Effector CD4-positive, alpha-beta T cell (primary cell): ENCODE data around the gene MT3.

Experiments
- DNase-seq: peaks from one replicate; pipeline ENCODE4 v3.0.0-alpha.2; 2020

Gene MT3

DNA sequence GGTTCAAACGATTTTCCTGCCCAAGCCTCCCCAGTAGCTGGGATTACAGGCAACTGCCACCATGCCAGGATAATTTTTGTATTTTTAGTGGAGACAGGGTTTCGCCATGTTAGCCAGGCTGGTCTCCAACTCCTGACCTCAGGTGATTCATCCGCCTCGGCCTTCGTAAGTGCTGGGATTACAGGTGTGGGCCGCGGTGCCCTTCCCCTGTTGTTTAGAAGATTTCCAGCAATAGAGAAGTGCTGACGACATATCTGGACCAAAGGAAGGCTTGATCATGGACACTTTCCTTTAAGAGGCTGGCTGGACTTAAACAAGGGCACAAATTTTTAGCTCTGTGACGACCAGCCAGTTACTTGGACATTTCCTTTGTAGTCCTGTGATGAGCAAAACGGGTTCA, 41.9 kb downstream of the MT3 start:
- DNase-seq = no peak

GRCh38 chr16:56631832-56632155, 42.5 kb downstream of the MT3 start:
- no peak for DNase-seq

DNA sequence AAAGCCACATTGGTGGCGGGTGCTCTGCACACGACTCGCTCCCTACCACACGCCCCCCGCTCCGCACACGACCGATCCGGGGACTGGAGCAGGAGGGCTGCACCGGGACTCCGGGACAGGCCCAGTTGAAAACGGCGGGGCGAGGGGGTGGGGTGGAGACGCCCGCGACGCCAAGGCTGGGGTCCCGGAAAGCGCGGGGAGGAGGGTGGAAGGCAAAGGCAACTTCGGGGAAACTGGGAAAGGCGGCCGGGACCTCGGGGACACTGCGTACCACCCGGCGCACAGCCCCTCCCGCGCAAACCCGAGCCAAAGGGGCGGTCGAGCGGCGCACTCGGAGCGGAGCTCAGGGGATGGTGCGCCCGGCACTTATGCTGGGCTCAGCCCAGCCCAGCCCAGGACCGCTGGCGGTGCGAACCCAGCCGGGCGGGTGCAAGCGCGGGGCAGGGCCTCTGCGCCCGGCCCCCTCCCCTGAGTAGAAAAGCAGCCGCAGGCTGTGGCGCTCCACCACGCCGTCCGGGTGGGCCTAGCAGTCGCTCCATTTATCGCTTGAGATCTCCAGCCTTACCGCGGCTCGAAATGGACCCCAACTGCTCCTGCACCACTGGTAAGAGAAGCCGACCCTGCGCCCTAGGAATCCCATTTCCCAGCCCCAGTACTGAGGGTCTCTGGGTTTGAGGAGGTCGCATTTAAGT, 43.0 kb downstream of the MT3 start, which contains the start of gene MT1M:
MT1M (plus strand) TSS at position 504 of the 692 bp plus-strand sequence; CDS start at position 577, 73 bp downstream.
- no peak for DNase-seq

DNA sequence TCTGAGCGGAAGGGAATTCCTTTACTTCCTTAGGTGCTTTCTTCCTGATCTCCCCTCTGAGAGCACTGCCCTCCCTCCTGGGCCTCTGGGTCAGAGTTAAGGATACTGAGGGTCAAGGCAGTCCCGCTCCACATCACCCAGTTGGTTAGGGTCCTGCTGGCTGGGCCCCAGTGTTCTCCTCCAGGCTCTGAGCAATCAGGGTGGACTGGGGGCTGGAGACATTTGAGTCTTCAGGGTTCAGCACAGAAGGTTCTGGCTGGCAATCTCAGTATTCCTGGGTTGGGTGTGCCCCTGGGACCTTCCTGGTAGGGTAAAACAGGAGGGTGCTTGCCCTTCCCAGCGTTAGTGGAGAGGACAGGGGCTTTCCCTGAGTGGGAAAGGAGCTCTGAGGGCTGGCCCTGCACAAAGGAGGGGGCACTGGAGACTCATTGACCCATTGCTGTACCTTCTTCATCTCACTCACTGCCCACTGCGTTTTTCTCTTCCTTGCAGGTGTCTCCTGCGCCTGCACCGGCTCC, 43.6 kb downstream of the MT3 start:
- DNase-seq = no peak

DNA sequence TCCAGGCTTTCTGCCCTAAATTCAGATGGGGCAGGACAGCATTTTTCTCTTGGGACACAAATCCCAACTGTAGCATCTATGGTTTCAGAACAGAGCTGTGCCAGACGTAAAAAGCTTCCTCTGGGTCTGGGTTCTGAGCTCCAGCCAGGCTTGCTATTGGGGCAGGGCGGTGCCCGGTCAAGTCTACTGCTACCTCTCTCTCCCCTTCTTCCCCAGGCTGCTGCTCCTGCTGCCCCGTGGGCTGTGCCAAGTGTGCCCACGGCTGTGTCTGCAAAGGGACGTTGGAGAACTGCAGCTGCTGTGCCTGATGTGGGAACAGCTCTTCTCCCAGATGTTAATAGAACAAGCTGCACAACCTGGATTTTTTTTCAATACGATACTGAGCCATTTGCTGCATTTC, 44.2 kb downstream of the MT3 start:
- no peak for DNase-seq

- no peak for DNase-seq
Observed at GRCh38 chr16:56634715-56635440, 45.5 kb downstream of the MT3 start.

- no peak for DNase-seq
Observed at GRCh38 chr16:56635441-56635967, 46.2 kb downstream of the MT3 start.

- DNase-seq = no peak
Observed at GRCh38 chr16:56636616-56637413, 47.5 kb downstream of the MT3 start.

- no peak for DNase-seq
Observed at GRCh38 chr16:56637814-56638750, 48.8 kb downstream of the MT3 start, which contains the start of gene MT1A. MT1A (plus strand) TSS chr16:56638666; CDS start chr16:56638739, 73 bp downstream.

- DNase-seq = no peak
Observed at GRCh38 chr16:56639045-56639444, 49.7 kb downstream of the MT3 start.

- no peak for DNase-seq
Observed at GRCh38 chr16:56640076-56640475, 50.7 kb downstream of the MT3 start.
